GM19452 (cell line): ENCODE measurements around the gene ALPK1.
A peak's percentile ranks its signal among the peaks of the same experiment; 100 is the strongest.

Experiments
- ATAC-seq: cut with Tn5 transposase; IDR thresholded peaks from one replicate; pipeline ENCODE4 v1.9.1; 2021; ENCODE audit not compliant: unreplicated experiment

Gene ALPK1

DNA sequence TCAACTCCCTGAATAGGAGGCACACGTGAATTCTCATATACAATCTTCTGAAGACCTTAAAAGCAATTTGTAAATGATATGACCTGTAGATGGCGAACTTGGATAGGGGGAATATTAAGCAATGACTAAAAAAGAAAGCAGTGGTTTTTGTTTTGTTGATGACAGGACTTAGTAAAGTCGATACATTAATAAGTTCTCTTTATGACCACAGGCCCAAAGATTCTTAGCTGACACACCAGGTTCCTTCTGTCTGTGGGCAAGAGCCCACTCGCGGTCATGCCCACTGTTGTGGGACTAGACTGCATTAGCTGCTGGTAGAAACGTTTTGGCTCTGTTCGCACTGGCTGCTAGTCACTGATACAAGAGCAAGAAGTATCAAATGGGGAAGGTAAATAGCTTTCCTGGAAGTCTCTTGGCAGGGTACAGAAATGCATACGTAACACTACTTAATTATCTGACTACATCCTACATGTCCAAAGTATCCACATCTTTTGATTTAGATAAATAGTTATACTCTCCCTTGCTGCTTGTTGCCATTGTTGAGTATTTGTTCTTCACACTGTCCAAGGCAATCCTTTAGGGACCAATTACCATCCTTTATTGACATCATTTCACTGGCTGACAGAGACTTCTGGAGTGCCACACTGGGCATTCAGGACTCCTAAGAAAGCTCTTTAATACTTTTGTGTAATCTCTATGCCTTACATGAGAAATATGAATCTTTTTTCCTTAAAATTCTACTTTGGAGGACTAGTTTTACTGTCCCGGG lies 31.0 kb downstream of the ALPK1 start:
- peak; percentile 74 for ATAC-seq

GRCh38 chr4:112328734-112329130 lies 31.6 kb downstream of the ALPK1 start:
- ATAC-seq, result no peak

GRCh38 chr4:112329672-112330375 lies 32.7 kb downstream of the ALPK1 start:
- no peak for ATAC-seq

GRCh38 chr4:112330921-112331320 lies 33.8 kb downstream of the ALPK1 start:
- no peak for ATAC-seq

- ATAC-seq, result no peak
These were observed 35.2 kb downstream of the ALPK1 start for GRCh38 chr4:112332398-112332797.

DNA sequence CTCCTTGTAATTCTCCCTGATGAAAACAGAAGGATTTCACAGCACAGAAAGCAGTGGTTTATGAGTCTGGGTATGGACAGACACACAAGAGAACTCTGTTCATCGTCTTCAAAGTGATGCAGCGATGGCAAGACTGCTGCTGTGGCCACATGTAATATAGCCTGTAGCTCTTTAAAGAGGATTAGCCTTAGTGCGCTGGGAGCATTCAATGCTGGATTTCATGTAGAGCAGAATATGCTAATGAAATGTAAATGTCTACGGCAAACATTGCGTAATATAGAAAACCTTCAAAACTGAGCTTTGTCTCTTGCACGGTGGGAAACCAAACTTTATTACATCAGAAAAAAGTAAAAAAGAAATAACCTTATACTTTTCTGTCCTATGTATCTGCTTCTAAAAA lies 42.9 kb downstream of the ALPK1 start:
- no peak for ATAC-seq

GRCh38 chr4:112341033-112341432 lies 43.9 kb downstream of the ALPK1 start:
- no peak for ATAC-seq

DNA sequence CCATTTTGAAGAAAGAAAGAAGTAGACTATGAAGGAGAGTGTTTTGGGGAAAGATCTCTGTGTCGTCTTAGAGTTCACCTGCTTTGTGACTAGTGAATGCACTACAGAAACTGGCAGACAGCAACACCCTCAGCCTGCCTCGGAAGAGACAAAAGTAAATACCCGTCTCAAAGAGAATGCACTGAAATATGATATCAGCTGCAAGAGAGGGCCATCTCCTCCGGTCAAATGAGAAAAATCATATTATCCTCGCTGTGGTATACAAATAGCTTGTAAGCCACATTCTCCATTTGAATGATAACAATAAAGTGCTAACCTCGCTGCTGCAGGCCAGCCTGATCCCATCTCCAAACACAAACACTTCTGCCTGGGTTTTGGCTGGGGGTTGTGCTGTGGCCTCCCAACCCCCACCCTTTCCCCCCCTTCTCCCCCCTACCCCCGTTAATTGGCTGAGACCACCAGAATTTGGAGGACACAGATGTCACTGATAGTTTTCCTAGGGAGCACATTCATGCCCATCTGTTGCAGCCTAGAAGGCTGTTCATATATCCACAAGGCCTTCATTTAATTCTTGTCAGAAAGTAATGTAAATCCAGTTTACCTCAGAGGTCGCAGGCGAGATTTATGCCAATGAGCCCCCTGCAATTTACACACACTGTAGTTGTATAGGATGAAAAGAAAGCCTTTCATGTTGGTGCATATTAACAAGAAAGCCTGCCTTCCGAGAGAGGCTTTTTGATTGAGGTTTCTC lies 46.3 kb downstream of the ALPK1 start:
- ATAC-seq, result no peak

DNA sequence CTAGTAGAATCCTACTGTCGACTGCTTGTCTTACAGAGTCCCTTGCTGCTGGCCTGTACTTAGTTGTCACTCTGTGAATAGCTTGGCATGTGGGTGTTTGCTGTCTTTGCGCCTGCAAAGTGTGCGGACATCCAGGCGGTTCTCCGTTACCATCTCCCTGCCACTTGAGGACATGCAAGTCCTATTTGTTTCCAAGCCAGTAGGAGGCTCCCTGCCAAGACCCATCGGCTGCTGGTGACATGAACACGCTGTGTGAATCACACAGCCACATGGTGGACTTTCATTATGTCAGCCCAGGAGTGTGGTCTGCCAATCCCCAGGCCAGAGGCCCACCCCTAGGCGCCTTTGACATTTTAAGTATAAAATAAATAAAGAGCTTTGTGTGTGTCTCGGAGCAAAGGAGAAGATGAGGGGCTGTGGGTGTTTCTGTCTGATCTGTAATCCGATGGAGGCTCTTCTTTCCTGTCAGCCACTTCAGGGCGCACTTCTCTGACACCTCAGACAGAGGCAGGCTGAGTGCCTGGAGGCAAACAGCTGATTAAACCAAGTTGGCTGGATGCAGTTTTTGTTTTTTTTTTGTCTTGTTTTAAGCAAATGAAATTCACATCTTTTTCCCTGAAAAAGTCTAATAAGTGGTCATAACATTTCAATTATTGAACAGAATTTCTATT lies 51.5 kb downstream of the ALPK1 start:
- no peak for ATAC-seq

DNA sequence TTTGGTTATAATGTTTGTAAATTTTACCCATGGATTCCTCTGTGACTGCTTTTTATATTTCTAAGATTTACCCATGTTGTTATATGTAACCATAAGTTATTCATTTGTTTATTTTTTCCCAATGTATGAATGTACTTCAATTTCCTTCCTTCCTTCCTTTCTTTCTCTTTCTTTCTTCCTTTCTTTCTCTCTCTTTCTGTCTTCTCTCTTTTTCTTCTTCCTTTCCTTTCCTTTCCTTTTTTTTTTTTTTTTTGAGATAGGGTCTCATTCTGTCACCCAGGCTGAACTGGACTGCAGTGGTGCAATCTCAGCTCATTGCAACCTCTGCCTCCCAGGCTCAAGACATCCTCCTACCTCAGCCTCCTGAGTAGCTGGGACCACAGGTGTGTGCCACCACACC lies 55.6 kb downstream of the ALPK1 start:
- ATAC-seq, result no peak

DNA sequence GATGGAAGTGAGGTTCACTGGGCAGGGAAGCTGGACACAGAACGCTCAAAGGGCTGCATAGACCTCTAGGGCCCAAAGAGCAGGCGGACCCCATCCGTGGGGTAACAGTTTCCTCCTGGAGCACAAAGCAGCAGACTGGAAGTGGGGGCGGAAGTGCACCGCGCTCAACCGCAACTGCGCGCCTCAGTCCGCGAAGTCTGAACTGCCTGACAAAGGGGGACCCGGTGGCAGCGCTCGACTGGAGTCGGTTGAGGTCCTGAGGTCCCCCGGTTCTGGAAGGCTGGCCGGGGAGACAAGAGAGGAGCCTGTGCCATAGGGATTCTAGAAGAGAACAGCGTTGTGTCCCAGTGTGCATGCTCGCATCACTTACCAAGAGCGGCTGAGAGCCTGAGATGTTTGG lies 58.5 kb downstream of the ALPK1 start:
- ATAC-seq, result no peak

DNA sequence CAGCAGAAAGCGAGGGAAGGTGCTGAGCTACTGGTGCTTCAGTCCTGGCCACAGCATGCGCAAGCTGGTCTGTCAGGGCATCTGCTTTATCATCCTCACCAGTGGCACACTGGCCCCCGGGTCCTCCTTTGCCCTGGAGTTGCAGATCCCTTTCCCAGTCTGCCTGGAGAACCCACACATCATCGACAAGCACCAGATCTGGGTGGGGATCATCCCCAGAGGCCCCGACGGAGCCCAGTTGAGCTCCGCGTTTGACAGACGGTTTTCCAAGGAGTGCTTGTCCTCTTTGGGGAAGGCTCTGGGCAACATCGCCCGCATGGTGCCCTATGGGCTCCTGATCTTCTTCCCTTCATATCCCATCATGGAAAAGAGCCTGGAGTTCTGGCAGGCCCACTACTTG lies 60.3 kb downstream of the ALPK1 start:
- no peak for ATAC-seq

GRCh38 chr4:112357897-112358296 lies 60.7 kb downstream of the ALPK1 start:
- no peak for ATAC-seq

DNA sequence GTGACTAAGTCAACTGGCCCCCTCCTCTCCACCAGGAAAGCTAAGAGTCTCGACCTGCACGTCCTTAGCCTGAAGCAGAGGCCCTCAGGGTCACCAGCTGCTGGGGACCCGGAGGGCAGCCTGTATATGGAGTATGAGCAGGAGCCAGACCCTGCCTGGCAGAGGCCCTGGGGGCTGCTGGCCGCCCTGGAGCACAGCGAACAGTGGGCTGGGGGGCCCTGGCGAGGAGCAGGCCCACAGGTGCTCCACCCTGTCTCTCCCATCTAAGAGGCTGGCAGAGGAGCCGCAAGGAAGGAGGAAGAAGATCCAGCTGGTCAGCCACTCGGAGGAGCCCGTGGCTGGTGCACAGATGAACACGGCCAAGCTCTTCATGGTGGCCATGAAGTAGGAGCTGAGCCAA lies 61.2 kb downstream of the ALPK1 start:
- no peak for ATAC-seq

DNA sequence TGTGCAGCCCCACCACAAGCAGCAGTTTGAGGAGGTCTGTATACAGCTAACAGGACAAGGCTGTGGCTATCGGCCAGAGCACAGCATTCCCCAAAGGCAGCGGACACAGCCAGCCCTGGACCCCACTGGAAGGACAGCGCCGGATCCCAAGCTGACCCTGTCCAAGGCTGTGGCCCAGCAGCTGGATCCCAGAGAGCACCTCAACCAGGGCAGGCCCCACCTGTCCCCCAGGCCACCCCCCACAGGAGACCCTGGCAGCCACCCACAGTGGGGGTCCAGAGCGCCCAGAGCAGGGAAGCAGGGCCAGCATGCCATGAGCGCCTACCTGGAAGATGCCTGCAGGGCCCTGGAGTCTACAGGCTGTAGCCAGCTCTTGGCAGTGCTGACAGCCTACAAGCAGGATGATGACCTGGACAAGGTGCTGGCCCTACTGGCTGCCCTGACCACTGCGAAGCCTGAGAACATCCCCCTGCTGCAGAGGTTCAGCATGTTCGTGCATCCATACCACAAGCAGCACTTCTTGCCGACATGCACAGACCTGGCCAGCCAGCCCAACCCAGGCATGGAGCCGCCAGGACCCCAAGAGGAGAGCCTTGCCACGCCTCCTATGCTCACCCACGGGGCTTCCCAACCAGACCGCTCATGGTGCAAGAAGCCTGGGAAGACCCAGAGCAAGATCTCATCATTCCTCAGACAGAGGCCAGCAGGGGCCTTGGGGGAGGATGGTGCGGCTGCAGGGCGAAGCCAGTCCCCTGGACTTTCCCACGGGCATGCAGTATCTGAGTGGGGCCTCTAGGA lies 62.0 kb downstream of the ALPK1 start:
- ATAC-seq, result no peak

DNA sequence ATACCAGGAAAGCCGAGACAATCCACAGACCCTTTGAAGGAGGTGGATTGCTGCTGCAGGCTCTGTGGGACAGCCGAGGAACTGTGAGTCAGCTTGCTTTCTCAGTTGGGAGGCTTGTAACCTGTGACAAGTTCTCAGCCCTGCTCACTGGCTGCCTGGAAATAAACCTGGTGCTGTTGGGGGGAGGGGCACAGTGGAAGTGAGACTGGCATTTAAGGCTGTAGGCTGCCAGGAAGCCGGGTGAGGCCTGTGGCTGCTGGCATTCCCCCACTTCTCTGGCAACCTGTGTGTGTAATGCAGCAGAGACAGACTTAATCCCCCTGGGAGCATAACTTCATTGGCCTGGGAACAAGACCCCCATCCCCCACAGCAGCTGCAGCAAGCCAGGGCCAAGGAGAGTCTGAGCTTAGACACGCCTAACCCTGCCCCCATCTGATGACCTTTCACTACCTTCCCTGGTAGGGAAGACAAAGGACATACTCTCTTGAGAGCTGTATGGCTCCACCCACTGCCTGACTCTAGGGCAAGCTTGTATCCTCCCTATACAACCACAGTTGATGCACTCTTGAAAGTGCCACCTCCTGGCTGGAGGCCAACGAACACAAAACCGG lies 64.1 kb downstream of the ALPK1 start:
- peak; percentile 88 for ATAC-seq

DNA sequence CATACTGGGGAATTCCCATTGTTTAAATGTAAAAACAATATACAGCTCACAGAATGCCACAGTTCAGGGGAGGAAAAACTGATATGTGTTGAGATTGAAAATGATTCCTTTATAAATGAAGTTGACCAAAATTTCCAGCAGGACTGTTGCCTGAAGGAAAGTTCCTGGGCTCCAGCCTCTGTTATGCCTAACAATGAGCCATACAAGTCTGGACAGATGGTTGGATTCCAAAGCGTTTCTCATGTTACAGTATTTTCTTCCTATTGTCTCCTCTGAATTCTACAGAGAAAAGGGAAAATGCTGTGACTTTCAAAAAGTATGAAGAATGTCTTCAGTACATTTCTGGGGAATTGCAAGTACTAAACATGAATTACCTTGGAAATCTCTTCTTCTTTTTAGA lies 73.3 kb downstream of the ALPK1 start:
- no peak for ATAC-seq

GRCh38 chr4:112371361-112371760 lies 74.2 kb downstream of the ALPK1 start:
- ATAC-seq, result no peak

GRCh38 chr4:112374850-112375249 lies 77.7 kb downstream of the ALPK1 start:
- ATAC-seq, result no peak

DNA sequence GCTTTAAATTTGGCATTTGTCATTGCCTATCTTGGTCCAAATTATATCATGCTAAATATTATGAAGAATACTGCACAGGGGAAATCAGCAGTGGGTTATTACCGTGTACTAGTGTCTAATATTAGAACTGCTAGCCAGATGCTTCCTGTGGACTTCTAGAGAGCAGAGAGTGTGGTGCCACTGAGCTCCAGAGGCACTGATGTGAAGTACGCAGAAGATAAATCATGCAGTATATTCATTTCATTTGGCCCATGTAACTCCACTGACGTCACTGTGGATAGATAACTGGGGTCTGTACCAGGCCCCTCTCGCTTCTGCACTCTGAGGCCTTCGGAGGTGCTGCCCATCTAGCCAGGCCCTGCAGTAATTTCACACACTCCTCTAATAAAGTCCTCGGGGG lies 80.0 kb downstream of the ALPK1 start:
- ATAC-seq, result peak; percentile 50
